Thyroid gland (tissue), 4 donors: ENCODE measurements around the gene NF1. TPM values are rescaled to one million over a fixed set of nuclear protein-coding genes. Genes with fewer than 3 reads are reported as not detected.

Source experiments
- DNase-seq, 2 donors: peaks; one replicate each; pipeline ENCODE4 v3.0.0-alpha.2; 2019
- H3K27ac ChIP-seq, 3 donors: fragments of 200-600 bp; sonication (generic); 1 replicate in 2 of 3; 2 replicates in 1 of 3; pipeline ENCODE4 v1.5.1; 2016 to 2019; ENCODE audit warnings: mild to moderate bottlenecking in 1 of 3, moderate library complexity in 1 of 3
- H3K27me3 ChIP-seq: fragments of 200-600 bp; sonication (generic); one replicate; pipeline ENCODE4 v1.5.1; 2019
- H3K36me3 ChIP-seq, 2 donors: fragments of 200-600 bp; sonication (generic); one replicate each; pipeline ENCODE4 v1.5.1; 2016 to 2019
- H3K4me1 ChIP-seq, 2 donors: fragments of 200-600 bp; sonication (generic); one replicate each; pipeline ENCODE4 v1.5.1; 2017 to 2019
- H3K4me3 ChIP-seq, 3 donors: fragments of 200-600 bp; sonication (generic); replicated peaks in 1 of 3; 1 replicate in 2 of 3; 2 replicates in 1 of 3; pipeline ENCODE4 v1.5.1; 2016; ENCODE audit warnings: mild to moderate bottlenecking in 1 of 3
- H3K9me3 ChIP-seq: fragments of 200-600 bp; sonication (generic); one replicate; pipeline ENCODE4 v1.5.1; 2017
- POLR2A ChIP-seq, 2 donors: fragments of 450-650 bp; IDR thresholded peaks; one replicate each; pipeline ENCODE4 v1.6.1; 2017; ENCODE audit warnings: antibody characterized with exemption in 2 of 2, mild to moderate bottlenecking in 2 of 2, moderate library complexity in 1 of 2
- WGBS, 2 donors: methylation state at CpG; one replicate each; pipeline ENCODE4 v1.1.5; 2017; 5-methylcytosine and 5-hydroxymethylcytosine counted together
- intact Hi-C: fragments of 100-400 bp; cut with DNase I; formaldehyde crosslinking; loops from one replicate; pipeline ENCODE4 v1.15.1; 2023
- total RNA-seq, 4 donors: library from RNA; depleted of rRNA; stranded (reverse); fragments of >200 nt; gene quantifications; one replicate each; pipeline ENCODE4 v1.2.3, GENCODE V29; 2016
- TF ChIP-seq, protein P1 (sequence below), 6 experiments: fragments of 200-600 bp in 3 of 6; fragments of 450-650 bp in 3 of 6; sonication (generic) in 3 of 6; IDR thresholded peaks; one replicate each; pipeline ENCODE4 v1.5.1; 2016 to 2019; ENCODE audit warnings: antibody characterized with exemption in 6 of 6, mild to moderate bottlenecking in 2 of 6, inconsistent platforms in 1 of 6, moderate library complexity in 1 of 6

The NF1 gene
- total RNA-seq, 4 donors from 2014 or later, result 102 to 208 (median 129) TPM

GRCh38 chr17:31093866-31094599 is 744 bp upstream of the NF1 start:
- intact Hi-C loops, result no loop called here
- 37 to 42% methylated on average over 17 of the region's 17 CpGs for WGBS, 2 donors
- Histone ChIP-seq H3K27ac (peak overlapping the region; percentile 97 to 99 (median 97)), H3K36me3 (no peaks in the 10 kb centered on the region), H3K9me3 (no peaks in the 10 kb centered on the region), H3K4me1 (peaks cover 5 to 10% of the 10 kb centered on the region in 2 donors), H3K4me3 (peak overlapping the region in 2 of 3 donors; percentile 96 to 99), H3K27me3 (no peaks in the 10 kb centered on the region)
- TF ChIP-seq POLR2A (IDR thresholded peaks at IDR 0.05), result no peak
- TF ChIP-seq, protein P1, sequence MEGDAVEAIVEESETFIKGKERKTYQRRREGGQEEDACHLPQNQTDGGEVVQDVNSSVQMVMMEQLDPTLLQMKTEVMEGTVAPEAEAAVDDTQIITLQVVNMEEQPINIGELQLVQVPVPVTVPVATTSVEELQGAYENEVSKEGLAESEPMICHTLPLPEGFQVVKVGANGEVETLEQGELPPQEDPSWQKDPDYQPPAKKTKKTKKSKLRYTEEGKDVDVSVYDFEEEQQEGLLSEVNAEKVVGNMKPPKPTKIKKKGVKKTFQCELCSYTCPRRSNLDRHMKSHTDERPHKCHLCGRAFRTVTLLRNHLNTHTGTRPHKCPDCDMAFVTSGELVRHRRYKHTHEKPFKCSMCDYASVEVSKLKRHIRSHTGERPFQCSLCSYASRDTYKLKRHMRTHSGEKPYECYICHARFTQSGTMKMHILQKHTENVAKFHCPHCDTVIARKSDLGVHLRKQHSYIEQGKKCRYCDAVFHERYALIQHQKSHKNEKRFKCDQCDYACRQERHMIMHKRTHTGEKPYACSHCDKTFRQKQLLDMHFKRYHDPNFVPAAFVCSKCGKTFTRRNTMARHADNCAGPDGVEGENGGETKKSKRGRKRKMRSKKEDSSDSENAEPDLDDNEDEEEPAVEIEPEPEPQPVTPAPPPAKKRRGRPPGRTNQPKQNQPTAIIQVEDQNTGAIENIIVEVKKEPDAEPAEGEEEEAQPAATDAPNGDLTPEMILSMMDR (IDR thresholded peaks at IDR 0.05), result no peak
- no peak for DNase-seq

DNA sequence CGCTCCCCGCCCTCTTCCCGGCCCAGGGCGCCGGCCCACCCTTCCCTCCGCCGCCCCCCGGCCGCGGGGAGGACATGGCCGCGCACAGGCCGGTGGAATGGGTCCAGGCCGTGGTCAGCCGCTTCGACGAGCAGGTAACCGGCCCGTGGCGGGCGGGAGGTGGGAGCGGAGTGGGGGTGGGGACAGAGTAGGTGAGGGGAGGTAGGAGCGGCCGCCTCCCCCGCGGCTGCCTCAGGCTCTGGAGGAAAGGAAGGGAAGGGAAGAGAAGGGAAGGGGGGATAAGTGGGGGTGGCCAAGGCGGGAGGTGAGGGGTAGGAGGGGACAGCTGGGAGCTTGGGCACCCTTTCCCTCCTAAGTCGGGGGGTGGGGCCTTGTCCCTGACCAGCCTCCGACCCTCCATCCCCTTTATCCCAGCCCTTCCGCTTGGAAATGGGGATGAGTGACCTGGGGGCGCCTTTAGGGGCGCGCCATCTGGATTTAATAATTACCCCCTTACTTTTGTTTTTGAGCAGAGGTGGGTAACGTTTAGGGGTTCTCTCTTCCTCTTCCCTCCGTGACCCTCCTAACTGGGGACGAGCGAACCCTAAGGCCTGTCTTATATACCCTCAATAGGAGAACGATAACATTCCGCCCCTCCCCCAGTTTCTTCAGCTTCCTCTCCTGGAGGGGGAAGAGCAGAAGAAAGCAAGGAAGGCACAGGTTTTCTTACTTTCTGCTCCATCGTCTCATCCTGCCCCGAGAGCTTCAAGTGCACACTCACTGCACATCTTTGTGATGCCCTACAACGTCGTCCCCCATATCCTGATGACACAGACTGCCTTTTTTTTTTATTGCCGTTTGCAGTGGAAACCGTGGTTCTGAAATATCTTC is 694 bp downstream of the NF1 start:
- TF ChIP-seq, protein P1 (IDR thresholded peaks at IDR 0.05), result no peak
- TF ChIP-seq POLR2A (IDR thresholded peaks at IDR 0.05), result no peak
- Histone ChIP-seq H3K4me3 (peak overlapping the region; percentile 95 to 99 (median 96)), H3K27me3 (no peaks in the 10 kb centered on the region), H3K27ac (peak overlapping the region; percentile 97 to 99 (median 97)), H3K9me3 (no peaks in the 10 kb centered on the region), H3K4me1 (peaks cover 7 to 10% of the 10 kb centered on the region in 2 donors), H3K36me3 (no peaks in the 10 kb centered on the region)
- intact Hi-C loops, result no loop called here
- peak; percentile 81 to 82 for DNase-seq
- 0 to 1% methylated on average over 37 to 44 of the region's 45 CpGs for WGBS, 2 donors

- intact Hi-C loops, result no loop called here
- no peak for DNase-seq
- Histone ChIP-seq H3K27me3 (no peaks in the 10 kb centered on the region), H3K4me3 (peak overlapping the region in 2 of 3 donors; percentile 96 to 99), H3K4me1 (peaks cover 13 to 16% of the 10 kb centered on the region in 2 donors), H3K27ac (peak overlapping the region in 2 of 3 donors; percentile 97 to 99), H3K9me3 (no peaks in the 10 kb centered on the region), H3K36me3 (no peaks in the 10 kb centered on the region)
- WGBS, 2 donors, result 11 to 12% methylated on average over 5 of the region's 5 CpGs
- TF ChIP-seq, protein P1 (IDR thresholded peaks at IDR 0.05), result no peak
- no peak for TF ChIP-seq POLR2A (IDR thresholded peaks at IDR 0.05)
These were observed 1.3 kb downstream of the NF1 start for GRCh38 chr17:31096106-31096436.

DNA sequence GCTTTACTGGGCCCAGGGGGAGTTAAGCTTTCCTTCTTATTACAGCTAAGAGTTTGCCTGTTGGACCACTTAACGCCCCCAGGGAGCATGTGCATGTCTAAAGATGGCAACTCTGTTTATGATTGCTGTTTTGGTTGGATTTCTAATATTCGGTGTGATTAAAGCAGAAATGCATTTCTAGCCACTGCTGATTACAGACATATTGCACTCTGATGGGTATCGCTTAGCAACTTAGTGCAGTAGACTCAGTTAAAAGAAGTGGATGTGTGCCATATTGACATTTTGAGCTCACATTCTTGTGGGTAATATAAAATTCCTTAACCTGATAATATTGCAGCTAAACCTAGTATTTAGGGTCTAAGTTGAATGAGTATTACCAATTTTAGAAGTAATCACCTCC is 4.2 kb downstream of the NF1 start:
- Histone ChIP-seq H3K9me3 (no peaks in the 10 kb centered on the region), H3K36me3 (no peaks in the 10 kb centered on the region), H3K4me1 (peaks cover 32 to 39% of the 10 kb centered on the region in 2 donors), H3K4me3 (no peak overlapping the region), H3K27me3 (no peaks in the 10 kb centered on the region), H3K27ac (no peak overlapping the region)
- TF ChIP-seq, protein P1 (IDR thresholded peaks at IDR 0.05), result no peak
- TF ChIP-seq POLR2A (IDR thresholded peaks at IDR 0.05), result no peak
- intact Hi-C loops, result no loop called here
- DNase-seq, result no peak
- WGBS, 2 donors, result 88% methylated on average over 3 of the region's 3 CpGs
